Tibial nerve (tissue), 4 donors: ENCODE data around the gene STK33.
A peak's percentile ranks its signal among the peaks of the same experiment; 100 is the strongest.

ENCODE experiments used
- EP300 ChIP-seq, 2 donors: sonication (generic); formaldehyde crosslinking; IDR thresholded peaks; one replicate each; pipeline ENCODE4 v1.6.1; 2017; ENCODE audit warnings: antibody characterized with exemption in 2 of 2, mild to moderate bottlenecking in 1 of 2
- POLR2A ChIP-seq, 2 donors: fragments of 450-650 bp; IDR thresholded peaks; one replicate each; pipeline ENCODE4 v1.6.1; 2017; ENCODE audit warnings: antibody characterized with exemption in 2 of 2, mild to moderate bottlenecking in 2 of 2, moderate library complexity in 2 of 2
- TF ChIP-seq, protein P1 (sequence below), 5 experiments: fragments of 200-600 bp in 3 of 5; fragments of 450-650 bp in 2 of 5; sonication (generic) in 3 of 5; IDR thresholded peaks; one replicate each; pipeline ENCODE4 v1.5.1; 2016 to 2019; ENCODE audit warnings: antibody characterized with exemption in 5 of 5, mild to moderate bottlenecking in 3 of 5, moderate library complexity in 2 of 5

GRCh38 chr11:8363921-8364320 is 230.1 kb downstream of the STK33 start:
- TF ChIP-seq, protein P1, sequence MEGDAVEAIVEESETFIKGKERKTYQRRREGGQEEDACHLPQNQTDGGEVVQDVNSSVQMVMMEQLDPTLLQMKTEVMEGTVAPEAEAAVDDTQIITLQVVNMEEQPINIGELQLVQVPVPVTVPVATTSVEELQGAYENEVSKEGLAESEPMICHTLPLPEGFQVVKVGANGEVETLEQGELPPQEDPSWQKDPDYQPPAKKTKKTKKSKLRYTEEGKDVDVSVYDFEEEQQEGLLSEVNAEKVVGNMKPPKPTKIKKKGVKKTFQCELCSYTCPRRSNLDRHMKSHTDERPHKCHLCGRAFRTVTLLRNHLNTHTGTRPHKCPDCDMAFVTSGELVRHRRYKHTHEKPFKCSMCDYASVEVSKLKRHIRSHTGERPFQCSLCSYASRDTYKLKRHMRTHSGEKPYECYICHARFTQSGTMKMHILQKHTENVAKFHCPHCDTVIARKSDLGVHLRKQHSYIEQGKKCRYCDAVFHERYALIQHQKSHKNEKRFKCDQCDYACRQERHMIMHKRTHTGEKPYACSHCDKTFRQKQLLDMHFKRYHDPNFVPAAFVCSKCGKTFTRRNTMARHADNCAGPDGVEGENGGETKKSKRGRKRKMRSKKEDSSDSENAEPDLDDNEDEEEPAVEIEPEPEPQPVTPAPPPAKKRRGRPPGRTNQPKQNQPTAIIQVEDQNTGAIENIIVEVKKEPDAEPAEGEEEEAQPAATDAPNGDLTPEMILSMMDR (IDR thresholded peaks at IDR 0.05), result no peak
- TF ChIP-seq EP300 (IDR thresholded peaks at IDR 0.05), result peak in 1 of 2 donors; percentile 34
- TF ChIP-seq POLR2A (IDR thresholded peaks at IDR 0.05), result no peak
